ENCODE data around the gene GALNT7.

The GALNT7 gene

DNA sequence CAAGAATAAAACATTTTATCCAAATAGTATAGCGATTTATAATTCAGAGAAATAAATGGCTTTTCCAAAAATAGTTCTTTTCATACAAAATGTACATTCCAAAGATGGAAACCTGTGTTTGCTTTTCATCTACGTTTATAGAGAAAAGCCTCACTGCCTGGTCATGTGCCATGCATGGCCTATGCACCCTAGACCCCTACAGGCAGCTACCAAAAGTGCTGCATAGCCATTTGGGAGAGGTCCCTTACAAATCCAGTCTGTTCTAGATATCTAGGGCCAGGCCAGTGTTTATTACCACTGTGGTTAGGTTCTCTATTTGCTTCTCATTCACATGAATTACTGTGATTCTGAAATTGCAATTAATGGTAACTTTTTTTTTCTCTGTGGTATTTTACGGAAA is 148.4 kb downstream of the GALNT7 start:
- no peak for DNase-seq

DNA sequence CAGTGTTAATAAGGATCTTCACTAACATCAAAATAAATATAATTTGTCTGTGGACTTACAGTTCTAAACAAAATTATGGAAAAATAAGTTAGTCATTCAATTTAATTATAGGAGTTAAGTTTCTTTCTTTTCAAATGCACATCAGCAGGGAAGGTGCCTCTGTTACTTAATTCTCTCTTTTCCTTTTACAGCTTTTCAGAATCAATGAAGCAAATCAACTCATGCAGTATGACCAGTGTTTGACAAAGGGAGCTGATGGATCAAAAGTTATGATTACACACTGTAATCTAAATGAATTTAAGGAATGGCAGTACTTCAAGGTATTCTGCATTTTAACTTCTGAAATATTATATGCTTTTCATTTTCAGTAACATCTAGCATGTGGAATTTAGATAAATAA is 149.6 kb downstream of the GALNT7 start:
- DNase-seq, result no peak

DNA sequence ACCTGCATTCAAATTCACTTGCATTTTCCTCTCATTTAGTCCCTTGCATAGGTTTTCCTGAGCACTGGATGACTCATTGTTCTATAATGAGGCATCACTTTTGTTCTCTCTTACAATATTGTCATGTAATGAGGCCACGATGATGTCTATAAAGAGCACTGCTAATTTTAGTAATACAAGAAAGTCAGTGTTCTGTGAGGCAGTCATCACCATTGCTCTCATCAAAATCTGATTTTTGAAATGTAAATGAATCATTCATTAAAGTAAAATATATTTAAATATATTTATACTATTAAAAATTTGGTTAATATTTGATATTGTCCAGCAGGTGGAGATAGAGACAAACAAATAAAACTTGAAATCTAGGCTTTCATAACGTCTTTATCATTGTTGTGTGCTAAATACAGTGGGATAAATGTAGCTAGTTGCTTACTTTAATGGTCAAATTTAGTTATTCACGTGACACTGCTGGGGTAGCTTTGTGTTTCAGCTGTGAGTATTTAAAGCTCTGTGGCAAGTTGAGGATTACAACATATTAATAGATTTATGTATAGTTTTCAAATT is 150.1 kb downstream of the GALNT7 start:
- no peak for DNase-seq

DNA sequence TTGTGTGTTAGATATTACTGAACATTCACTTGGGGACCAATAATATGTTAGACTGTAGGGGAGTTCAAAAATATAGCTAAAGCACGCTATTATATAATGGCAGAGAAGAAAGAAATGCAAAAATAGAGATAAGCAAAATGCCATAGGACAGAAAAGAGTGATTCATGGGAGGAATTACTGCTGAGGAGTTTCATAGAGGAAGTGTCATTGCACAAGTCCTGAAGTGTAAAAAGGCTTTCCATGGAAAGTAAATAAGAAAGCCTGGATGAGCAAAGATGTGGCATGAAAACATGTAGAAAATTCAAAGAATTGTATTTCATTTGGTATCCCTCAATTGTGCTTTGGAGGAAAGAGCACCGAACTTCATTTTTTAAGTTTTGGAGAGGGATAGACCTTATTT is 151.1 kb downstream of the GALNT7 start:
- no peak for DNase-seq

DNA sequence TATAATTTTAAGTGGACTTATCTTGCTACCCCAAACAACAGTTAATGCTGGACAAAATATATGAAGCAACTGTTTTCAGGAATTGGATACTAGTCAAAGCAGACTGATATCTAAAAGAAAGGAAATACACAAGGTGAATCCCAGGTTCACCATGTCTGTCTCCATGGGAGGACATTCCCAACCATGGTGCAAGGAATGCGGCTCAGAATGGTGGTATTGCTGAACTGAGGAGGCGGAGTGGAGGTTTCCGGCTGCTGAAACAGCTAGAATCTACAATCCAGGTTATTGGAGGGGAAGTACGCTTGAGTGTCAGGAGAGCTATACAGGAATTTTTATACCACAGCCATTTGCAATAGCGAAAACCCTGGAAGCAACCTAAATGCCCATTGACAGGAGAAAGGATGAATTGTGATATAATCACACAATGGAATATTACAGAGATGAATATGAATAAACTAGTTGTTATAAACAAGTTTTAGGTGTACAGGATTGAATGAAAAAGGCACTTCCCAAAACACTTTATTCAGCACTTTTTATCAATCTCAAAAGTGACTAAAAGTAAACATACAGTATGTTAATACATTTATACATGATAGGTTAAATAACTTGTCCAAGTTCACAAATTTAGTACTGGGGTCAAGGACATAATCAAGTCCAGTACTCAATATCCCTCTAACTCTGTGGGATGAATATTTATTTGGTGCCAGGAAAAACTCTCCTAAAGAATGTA is 156.6 kb downstream of the GALNT7 start:
- DNase-seq, result no peak

DNA sequence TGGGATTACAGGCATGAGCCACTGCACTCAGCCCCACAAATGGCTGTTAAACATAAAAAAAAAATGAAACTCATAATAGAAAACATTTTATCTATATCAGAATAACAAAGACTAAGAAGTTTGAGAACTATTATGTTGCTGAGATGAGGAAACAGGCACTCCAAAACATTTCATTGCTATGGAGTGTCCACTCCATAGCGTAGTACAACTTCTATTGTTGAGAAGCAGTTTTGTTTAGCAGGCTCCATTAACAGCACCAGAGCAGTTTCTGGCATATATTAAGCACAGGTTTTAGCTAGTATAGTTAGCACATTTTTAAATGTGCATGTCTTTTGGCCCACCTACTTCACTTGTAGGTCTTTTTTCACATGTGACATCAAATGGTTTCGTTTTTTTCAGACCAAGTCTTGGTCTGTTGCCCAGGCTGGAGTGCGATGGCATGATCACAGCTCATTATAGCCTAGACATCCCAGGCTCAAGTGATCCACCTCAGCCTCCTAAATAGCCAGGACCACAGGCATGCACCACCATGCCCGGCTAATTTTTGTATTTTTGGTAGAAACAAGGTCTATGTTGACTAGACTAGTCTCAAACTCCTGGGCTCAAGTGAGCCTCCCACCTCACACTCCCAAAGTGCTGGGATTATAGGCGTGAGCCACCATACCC is 159.8 kb downstream of the GALNT7 start:
- no peak for DNase-seq

DNA sequence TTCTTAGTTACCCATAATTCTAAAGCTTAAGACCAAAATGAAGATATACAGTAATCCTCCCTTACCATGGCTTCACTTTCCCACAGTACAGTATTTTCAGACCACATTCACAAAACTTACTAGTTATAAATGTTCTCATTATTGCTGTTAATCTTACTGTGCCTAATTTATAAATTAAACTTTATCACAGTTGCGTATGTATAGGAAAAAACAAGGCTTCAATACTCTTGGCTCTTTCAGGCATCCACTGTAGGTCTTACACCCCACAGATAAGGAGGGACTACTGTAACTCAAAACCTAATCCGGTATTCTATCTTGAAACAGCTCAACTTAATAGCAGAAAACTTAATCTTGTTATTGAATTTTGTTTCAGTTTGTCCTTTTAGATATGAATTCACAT is 162.0 kb downstream of the GALNT7 start:
- DNase-seq, result no peak

DNA sequence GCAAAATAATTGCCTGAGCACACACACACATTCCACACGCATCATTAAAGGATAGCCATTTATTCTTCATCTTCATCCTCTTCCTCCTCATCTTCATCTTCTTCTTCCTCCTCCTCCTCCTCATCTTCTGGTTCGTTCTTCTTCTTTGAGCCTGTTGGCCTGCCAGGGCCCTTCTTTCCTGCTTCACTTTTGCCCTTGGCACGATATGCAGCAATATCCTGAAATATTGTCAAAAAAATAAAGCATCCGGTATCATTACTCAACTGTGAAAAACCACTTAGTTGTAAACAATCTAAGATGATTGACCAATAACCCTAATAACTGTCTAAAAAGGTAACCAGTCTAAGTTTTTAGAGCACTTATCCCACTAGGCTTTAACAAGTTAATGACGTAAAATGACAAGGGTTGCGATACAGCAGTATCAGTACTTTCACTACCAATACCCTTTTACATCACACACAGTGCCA is 163.4 kb downstream of the GALNT7 start:
- no peak for DNase-seq

DNA sequence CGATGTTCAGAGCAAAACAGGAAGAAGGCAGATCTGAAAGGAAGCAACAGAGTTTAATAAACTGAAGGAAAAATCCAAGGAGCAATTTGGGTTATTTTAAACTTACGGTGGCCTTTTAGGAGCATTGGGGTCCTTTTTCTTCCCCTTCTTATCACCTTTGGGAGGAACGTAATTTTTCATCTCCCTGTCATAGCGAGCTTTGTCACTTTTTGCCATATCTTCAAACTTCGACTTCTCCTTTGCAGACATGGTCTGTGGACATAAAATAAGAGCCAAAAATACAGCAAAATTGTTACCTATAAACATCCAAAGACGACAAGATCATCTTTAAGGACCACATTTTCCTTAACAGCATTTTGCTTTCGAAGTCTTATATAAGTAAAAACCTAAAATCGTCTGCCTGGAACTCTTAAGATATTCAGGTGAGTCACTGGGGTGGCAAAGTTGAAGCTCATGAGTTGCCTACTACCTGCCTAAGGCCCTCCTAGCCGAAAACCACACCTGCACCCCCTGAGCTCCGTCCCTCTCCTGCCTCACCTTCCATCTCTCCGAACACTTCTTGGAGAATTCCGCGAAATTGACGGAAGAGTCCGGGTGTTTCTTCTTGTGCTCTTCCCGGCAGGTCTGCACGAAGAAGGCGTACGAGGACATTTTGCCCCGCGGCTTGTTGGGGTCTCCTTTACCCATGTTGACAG is 164.5 kb downstream of the GALNT7 start:
- DNase-seq, result peak; percentile 69

DNA sequence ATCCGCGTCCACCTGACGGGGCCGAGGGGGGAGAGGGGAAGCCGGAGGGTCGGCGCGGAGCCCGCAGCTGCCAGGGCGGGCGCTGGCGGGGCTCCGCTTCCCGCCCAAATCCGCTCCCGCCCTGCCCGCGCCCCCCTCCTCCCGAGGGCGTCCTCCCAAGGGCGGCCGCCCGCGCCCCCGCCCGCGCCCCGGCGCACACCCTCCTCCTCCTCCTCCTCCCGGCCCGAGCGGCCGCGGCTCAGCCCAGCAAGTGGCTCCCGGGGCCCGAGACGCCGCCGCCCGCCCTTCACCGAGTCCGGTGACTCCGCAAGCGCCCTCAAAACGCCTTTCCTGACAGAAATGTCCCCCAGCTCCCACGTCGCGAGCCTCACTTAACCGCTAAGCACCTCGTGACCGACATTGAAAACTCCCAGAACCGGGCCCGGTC is 165.1 kb downstream of the GALNT7 start:
- peak; percentile 82 for DNase-seq

DNA sequence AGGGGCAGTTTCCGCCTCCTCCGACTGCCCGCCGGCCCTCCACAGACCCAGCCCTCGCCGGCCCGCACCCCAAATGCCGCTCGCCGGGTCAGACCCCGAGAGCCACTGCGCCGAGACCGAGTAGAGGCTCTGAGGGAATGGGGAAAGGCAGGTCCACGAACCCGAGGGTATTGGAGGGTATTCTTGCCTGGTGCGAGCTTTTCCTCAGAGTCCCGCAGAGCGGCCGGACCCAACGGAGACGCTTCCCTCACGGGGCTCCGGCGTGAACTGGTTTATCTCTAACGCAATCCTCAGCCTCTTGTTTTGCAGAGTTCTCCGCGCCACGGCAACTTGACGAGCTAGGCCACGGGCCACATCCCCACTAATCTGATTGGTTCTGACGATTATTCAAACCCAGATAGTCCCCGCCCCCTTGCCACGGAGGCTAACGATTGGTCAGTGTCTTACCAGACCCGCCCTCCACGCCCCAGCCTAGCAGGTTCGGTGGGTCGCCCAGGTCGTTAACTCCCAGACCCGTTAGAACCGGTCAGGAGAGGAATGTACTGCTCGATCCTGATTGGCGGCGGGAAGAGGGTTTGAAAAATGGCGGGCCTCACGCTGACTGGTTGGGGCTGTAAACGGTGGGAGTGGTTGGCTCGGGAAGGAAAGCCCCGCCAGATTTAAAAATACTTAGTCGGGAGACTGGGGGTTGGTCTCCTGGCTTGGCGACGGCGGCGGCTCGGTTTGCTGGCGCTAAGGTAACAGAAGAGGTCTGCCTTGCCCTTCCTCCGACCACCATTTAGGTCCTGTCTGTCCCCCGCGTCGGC is 165.7 kb downstream of the GALNT7 start, which contains the start of gene HMGB2:
HMGB2 (minus strand) TSS at position 274 of the 806 bp plus-strand sequence. CDS start 709 bp downstream, outside the sequence.
- DNase-seq, result peak; percentile 100

DNA sequence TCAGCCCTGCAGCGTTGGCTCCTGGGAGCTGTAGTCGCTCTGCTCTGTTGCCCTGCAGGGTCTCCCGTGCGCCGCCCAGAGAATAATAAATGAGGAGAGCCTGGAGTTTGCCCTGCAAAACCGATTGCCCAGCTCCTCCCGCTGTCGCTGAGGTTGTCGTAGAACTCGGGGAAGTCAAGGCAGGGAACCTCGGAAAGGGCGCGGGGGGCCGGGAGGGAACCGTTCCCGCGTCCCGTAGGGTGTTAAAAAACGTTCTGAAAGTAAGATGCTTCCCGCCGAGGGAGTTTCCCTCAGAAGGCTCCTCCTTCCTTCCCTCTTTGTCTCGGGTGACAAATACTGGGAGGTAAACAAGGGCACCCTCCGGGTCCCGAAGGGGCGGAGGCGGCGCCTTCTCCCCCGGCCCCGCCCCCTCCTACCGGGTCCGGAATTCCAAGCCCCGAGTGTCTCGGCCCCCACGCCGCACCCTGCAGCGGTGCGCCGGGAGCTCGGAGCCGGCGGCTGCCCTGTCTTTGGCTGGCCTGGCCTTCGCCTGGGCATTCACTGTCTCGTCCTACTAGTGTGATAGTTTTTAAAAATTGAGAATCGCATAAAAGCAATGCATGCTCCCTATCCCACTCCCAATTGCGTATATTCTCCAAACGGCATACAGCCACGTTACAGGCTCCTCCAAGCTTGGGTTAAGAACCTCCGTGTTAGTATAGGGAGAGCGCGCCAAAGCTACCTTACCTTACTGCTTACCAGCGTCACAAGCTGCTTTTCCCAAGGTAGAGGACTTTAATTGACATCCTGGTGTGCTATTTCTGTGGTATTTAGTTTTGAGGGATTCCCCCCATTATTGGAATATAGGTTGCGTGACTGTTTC is 166.5 kb downstream of the GALNT7 start:
- DNase-seq, result peak; percentile 78

DNA sequence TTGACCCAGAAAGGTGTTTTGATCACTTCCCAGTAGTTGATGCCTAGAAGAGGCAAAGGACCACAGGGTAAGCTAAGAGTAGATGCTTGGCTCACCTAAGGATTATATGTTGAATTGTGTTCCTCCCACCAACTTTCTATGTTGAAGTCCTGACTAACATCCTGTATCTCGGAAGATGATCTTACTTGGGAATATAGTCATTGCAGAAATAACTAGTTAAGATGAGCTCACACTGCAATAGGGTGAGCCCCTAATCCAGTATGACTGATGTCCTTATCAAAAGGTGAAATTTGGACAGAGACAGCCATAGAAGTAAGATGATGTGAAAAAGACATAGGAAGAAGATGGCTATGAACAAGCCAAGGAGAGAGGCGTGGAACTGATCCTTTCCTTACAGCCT is 168.9 kb downstream of the GALNT7 start:
- DNase-seq, result no peak

DNA sequence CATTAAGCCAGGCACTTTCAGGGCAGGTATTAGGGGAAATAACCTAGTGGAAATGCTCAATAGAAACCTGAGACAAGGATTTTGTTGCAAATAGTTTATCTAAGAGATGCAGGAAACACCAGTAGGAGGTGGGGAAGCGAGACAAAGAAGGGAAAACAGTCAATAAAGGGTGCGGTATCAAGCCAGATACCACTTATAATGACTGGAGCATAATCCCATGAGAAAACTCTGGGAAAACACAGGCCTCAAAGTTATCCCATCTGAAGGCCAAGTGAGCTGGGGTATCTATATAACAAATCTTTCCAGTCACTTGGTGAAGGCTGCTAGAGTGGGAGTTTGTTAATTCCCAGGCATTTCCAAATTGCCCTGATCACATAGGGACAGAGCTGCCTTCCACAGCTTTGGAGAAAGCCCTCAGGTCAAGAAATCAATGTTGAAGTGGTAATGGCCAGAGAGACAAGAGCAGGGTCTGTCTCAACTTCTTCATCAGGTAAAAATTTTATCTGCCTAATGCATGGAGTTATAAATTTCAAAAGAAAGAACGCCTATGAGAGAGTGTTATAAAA is 175.3 kb downstream of the GALNT7 start:
- DNase-seq, result no peak

DNA sequence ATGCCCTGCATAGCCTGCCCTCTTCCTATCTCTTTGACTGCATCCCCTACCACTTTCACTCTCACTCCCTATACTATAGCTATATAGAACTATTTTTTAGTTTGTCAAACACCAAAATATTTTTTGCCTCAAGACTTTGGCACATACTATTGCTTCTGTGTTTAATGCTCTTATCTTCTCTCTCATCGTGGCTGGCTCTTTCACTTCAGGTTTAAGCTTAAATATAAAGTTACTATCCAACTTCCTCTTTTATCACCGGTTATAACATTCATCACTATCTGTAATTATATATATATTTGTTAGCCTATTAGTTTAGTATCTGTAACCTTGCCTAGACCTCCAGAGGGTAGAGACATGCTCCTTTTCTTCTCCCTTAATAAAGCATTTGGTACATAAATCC is 177.0 kb downstream of the GALNT7 start:
- DNase-seq, result no peak

DNA sequence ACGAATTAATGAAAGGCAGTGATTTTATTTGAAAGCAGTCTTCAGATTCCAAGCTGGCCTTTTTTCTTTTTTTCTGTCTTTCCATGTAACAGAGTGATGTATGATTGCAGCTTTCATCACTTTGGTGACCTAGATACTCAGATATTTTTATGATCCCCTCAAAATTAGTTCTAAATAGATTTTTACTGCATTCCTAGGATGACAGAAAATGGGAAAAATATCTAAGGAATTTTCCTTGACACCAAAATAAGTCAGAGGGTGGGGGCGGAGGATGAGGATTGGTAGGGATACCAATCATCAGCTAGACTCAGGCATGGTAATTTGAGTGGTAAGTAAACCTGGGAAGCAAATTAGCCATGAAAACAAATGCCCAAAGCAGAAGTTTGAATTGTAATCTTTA is 177.5 kb downstream of the GALNT7 start:
- no peak for DNase-seq

DNA sequence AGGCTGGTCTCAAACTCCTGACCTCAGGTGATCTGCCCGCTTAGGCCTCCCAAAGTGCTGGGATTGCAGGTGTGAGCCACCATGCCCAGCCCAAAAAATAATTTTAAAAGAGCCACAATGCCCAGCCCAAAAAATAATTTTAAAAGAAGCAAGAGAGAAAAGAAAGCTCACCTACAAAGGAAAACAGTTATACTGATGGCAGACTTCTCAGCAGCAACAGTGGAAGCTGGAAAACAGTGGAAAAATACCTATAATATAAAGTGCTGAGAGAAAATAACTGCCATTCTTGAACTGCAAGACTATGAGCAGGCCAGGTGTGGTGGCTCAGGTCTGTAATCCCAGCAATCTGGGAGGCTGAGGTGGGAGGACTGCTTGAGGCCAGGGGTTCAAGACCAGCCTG is 178.9 kb downstream of the GALNT7 start:
- DNase-seq, result no peak

DNA sequence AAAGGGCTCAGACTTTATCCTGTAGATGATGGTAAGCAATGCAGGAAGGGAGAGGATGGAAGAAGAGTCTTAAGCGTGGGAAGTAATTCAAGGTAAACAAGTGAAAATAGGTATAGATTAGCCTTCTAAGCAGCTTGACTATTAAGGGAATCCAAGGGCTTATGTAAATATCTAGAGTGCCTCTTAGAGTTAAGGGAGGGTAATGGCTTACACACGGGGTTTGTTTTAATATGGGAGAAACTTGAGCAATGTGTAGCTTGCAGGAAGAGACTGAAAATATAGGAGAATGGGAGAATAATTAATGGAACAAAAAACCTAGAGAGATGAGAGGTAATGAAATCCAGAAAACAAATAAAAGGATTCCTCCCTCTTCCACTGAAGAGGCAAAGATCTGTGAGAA is 189.3 kb downstream of the GALNT7 start:
- no peak for DNase-seq

DNA sequence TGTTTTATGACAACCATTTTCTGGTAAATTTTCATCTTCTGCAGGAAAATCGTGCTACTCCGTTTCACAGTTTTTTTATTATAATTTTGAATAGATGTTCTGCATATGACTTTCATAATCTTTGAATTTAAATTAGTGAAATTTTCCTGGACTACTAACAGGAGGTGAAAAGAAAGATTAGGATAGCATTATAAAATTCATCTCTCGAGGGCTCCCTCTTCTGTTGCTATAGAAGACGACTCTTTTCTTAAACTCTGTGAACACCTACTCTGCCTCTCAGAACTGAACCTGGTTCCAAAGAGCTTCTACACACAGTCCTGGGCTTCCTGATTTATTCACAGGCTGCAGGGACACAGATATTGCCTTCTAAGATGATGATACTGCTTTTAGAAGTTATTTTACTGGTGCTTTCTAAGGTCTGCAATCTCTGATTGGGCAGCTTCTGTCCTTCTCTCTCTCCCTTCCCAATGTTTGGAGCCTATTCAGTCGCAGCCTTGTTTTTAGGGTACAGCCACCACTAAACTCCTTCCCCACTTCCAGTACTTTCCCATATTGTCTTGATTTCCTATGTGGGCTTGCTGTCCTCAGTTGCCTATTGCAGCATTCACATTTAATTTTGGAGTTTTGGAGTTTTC is 192.1 kb downstream of the GALNT7 start:
- no peak for DNase-seq

DNA sequence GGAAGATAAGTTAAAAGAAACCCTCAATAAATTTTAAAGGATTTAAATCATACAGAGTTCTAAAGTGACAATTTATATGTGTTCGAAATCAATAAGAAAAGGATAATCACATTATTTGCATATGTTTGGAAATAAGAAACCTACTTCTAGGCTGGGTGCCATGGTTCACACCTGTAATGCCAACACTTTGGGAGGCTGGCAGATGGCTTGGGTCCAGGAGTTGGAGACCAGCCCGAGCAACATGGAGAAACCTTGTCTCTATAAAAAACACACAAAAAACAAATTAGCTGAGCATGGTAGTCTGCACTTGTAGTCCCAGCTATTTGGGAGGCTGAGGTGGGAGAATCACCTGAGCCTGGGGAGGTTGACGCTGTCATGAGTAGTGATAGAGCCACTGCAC is 194.1 kb downstream of the GALNT7 start:
- DNase-seq, result no peak

Measured in activated effector memory CD4-positive, alpha-beta T cell treated with anti-CD3 and anti-CD28 coated beads, Interleukin-2, amount 50 U/mL, for 16 hours (primary cell).